ENCODE data around the gene C15orf62. TPM values are rescaled to one million over a fixed set of nuclear protein-coding genes. Genes with fewer than 3 reads are reported as not detected.

C15orf62 gene
- polyA plus RNA-seq, 1 experiment: 0.05 TPM

- DNase-seq (ENCODE audit: low read depth, low spot score): no peak
- H3K4me3 ChIP-seq (ENCODE audit: low read depth, low read length): no peak overlapping the region
- H3K27ac ChIP-seq (ENCODE audit: low read depth, low read length): no peak overlapping the region
- no peaks in the 10 kb centered on the region for H3K27me3 ChIP-seq (ENCODE audit: control insufficient read depth, insufficient read depth, low read length)
- H3K9me3 ChIP-seq (ENCODE audit: control insufficient read depth, insufficient read depth, low read length): no peaks in the 10 kb centered on the region; the same call in 1 of the 2 replicates
- ChIA-PET CTCF (interaction anchor here (1.0 kb wide), 1 partner anchor 127 kb away, joined by 5 read pairs; the partner anchor contains the start of gene VPS18), POLR2A (no interaction called here)
- no peak for TF ChIP-seq CTCF (IDR thresholded peaks at IDR 0.05; ENCODE audit: low read depth, low read length)
These were observed 2.6 kb upstream of the C15orf62 start for GRCh38 chr15:40766906-40767837.

GRCh38 chr15:40767838-40768500 lies 1.8 kb upstream of the C15orf62 start:
- no peaks in the 10 kb centered on the region for H3K27me3 ChIP-seq (ENCODE audit: control insufficient read depth, insufficient read depth, low read length)
- TF ChIP-seq CTCF (IDR thresholded peaks at IDR 0.05; ENCODE audit: low read depth, low read length): no peak
- H3K4me3 ChIP-seq (ENCODE audit: low read depth, low read length): no peak overlapping the region
- no peak overlapping the region for H3K27ac ChIP-seq (ENCODE audit: low read depth, low read length)
- no peaks in the 10 kb centered on the region; the same call in 1 of the 2 replicates for H3K9me3 ChIP-seq (ENCODE audit: control insufficient read depth, insufficient read depth, low read length)
- no peak for DNase-seq (ENCODE audit: low read depth, low spot score)
- CTCF ChIA-PET: no interaction called here
- POLR2A ChIA-PET: no interaction called here

GRCh38 chr15:40768521-40769273 lies 1.1 kb upstream of the C15orf62 start:
- Histone ChIP-seq H3K9me3 (ENCODE audit: control insufficient read depth, insufficient read depth, low read length) (no peaks in the 10 kb centered on the region; the same call in 1 of the 2 replicates), H3K4me3 (ENCODE audit: low read depth, low read length) (no peak overlapping the region), H3K27me3 (ENCODE audit: control insufficient read depth, insufficient read depth, low read length) (no peaks in the 10 kb centered on the region), H3K27ac (ENCODE audit: low read depth, low read length) (no peak overlapping the region)
- CTCF ChIA-PET: no interaction called here
- POLR2A ChIA-PET: no interaction called here
- no peak for TF ChIP-seq CTCF (IDR thresholded peaks at IDR 0.05; ENCODE audit: low read depth, low read length)
- DNase-seq (ENCODE audit: low read depth, low spot score): no peak

GRCh38 chr15:40770147-40770721 lies 454 bp downstream of the C15orf62 start:
- DNase-seq (ENCODE audit: low read depth, low spot score): no peak
- ChIA-PET POLR2A (interaction anchor here (0.6 kb wide), 1 partner anchor 246 kb away, joined by 3 read pairs; no protein-coding TSS in a partner anchor), CTCF (interaction anchor here (1.1 kb wide), 1 partner anchor 13 kb away, joined by 3 read pairs; no protein-coding TSS in a partner anchor)
- Histone ChIP-seq H3K9me3 (ENCODE audit: control insufficient read depth, insufficient read depth, low read length) (no peaks in the 10 kb centered on the region), H3K27me3 (ENCODE audit: control insufficient read depth, insufficient read depth, low read length) (no peaks in the 10 kb centered on the region), H3K4me3 (ENCODE audit: low read depth, low read length) (no peak overlapping the region), H3K27ac (ENCODE audit: low read depth, low read length) (no peak overlapping the region)
- no peak for TF ChIP-seq CTCF (IDR thresholded peaks at IDR 0.05; ENCODE audit: low read depth, low read length)

Measured in AG04450 (cell line).